Keratinocyte (primary cell): ENCODE measurements around the gene TAPT1. TPM values are rescaled to one million over a fixed set of nuclear protein-coding genes. Genes with fewer than 3 reads are reported as not detected.

Experiments used
- DNase-seq: peaks from one replicate; pipeline ENCODE4 v3.0.0-alpha.2; 2011; ENCODE audit warnings: low read depth, missing footprints, low spot score
- FAIRE-seq: peaks from 2 replicates; lab custom pipeline; 2011; peaks lifted over from hg19 to GRCh38; lab: Jason Lieb, UNC
- H2AFZ ChIP-seq: 2 replicates; pipeline ENCODE4 v1.6.0; 2012; ENCODE audit warnings: low read length, control low read depth, inconsistent platforms; ENCODE audit not compliant: control insufficient read depth
- H3K27ac ChIP-seq: 2 replicates; pipeline ENCODE4 v1.5.1; 2011; ENCODE audit warnings: low read length; ENCODE audit not compliant: control insufficient read depth, insufficient read depth
- H3K27me3 ChIP-seq: 3 replicates; pipeline ENCODE4 v1.6.0; 2011; ENCODE audit warnings: low read length; ENCODE audit not compliant: control insufficient read depth, insufficient read depth; ENCODE audit errors: extremely low read depth
- H3K36me3 ChIP-seq, 2 experiments: 2 replicates in 1 of 2; 3 replicates in 1 of 2; pipeline ENCODE4 v1.5.1; 2011; ENCODE audit warnings: low read length in 2 of 2, mild to moderate bottlenecking in 1 of 2; ENCODE audit not compliant: control insufficient read depth in 2 of 2, insufficient read depth in 2 of 2; ENCODE audit errors: extremely low read depth in 1 of 2
- H3K4me1 ChIP-seq: 3 replicates; pipeline ENCODE4 v1.5.1; 2011; ENCODE audit warnings: low read length; ENCODE audit not compliant: control insufficient read depth, insufficient read depth; ENCODE audit errors: extremely low read depth
- H3K4me2 ChIP-seq: 3 replicates; pipeline ENCODE4 v1.6.0; 2011; ENCODE audit warnings: low read depth, low read length; ENCODE audit not compliant: control insufficient read depth, insufficient read depth; ENCODE audit errors: extremely low read depth
- H3K4me3 ChIP-seq, 3 experiments: fragments of 200-600 bp in 1 of 3; sonication (generic) in 1 of 3; 2 replicates in 2 of 3; 3 replicates in 1 of 3; pipeline ENCODE4 v1.5.1; 2011 to 2016; ENCODE audit warnings: low read length in 3 of 3, mild to moderate bottlenecking in 3 of 3, control low read depth in 2 of 3, inconsistent platforms in 1 of 3, low read depth in 1 of 3, mixed read lengths in 1 of 3, mixed run types in 1 of 3, moderate library complexity in 1 of 3; ENCODE audit not compliant: control insufficient read depth in 2 of 3, insufficient read depth in 2 of 3; ENCODE audit errors: extremely low read depth in 1 of 3
- H3K79me2 ChIP-seq: 2 replicates; pipeline ENCODE4 v1.6.0; 2012; ENCODE audit warnings: low read length; ENCODE audit not compliant: control insufficient read depth, insufficient read depth
- H3K9ac ChIP-seq: 3 replicates; pipeline ENCODE4 v1.6.0; 2011; ENCODE audit warnings: low read length; ENCODE audit not compliant: control insufficient read depth, insufficient read depth; ENCODE audit errors: extremely low read depth
- H3K9me1 ChIP-seq: 3 replicates; pipeline ENCODE4 v1.6.0; 2011; ENCODE audit warnings: low read length; ENCODE audit not compliant: control insufficient read depth, insufficient read depth; ENCODE audit errors: extremely low read depth
- H3K9me3 ChIP-seq: 2 replicates; pipeline ENCODE4 v1.5.1; 2012; ENCODE audit warnings: low read depth, low read length; ENCODE audit not compliant: control insufficient read depth
- H4K20me1 ChIP-seq: 3 replicates; pipeline ENCODE4 v1.6.0; 2011; ENCODE audit warnings: low read length; ENCODE audit not compliant: control insufficient read depth, insufficient read depth; ENCODE audit errors: extremely low read depth
- EZH2 ChIP-seq: IDR thresholded peaks from one replicate; pipeline ENCODE4 v1.6.1; 2012; ENCODE audit warnings: inconsistent platforms, mild to moderate bottlenecking, low read length, moderate library complexity
- dilution Hi-C: fragments of 300-500 bp; cut with MboI; formaldehyde crosslinking; loops from one replicate; pipeline ENCODE4 v1.7.0; 2020; ENCODE audit warnings: low sequenced_read_pairs; ENCODE audit not compliant: extremely low pct_ligation_motif_present
- polyA plus RNA-seq, 5 experiments: library from polyadenylated mRNA; depleted of rRNA in 3 of 5; stranded (reverse) in 3 of 5; stranded (forward) in 1 of 5; unstranded in 1 of 5; fragments of >200 nt; gene quantifications; 1 replicate in 1 of 5; 2 replicates in 3 of 5; 3 replicates in 1 of 5; pipeline versions ENCODE4 v1.2.1 to v1.2.3, GENCODE V29; 2011 to 2012; ENCODE audit warnings: missing spikeins in 2 of 5, low read depth in 1 of 5, low replicate concordance in 1 of 5
- TF ChIP-seq, protein P1 (sequence below), 3 experiments: IDR thresholded peaks in 1 of 3; conservative IDR thresholded peaks in 1 of 3; optimal IDR thresholded peaks in 1 of 3; 2 replicates in 2 of 3; 3 replicates in 1 of 3; pipeline versions ENCODE3 to v1.5.1; 2011; ENCODE audit warnings: low read length in 3 of 3, mild to moderate bottlenecking in 3 of 3, moderate library complexity in 2 of 3, control low read depth in 1 of 3, inconsistent platforms in 1 of 3; ENCODE audit not compliant: insufficient read depth in 2 of 3; ENCODE audit errors: extremely low read depth in 1 of 3

The TAPT1 gene
- polyA plus RNA-seq, 1 donor (not counting 4 experiments of a cell fraction or from before 2014, with no cell fraction given), result 10.7 TPM

DNA sequence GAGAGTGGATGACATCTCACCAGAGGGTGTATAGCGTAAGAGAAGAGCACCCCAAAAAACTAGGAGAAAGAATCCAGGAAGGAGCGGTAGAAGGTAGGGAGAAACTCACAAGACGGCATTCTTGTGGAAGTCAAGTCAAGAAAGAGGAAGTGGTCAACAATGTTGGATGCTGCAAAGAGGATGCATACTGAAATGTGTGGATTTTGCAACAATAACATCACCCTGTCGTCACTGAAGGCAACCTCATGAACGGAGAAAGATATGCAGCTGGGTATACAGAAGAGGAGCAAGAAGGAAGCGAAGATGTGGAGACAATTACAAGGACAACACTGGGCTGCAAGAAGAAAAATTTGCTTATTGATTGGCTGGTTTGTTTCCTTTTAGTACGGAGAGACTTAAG is 11.4 kb upstream of the TAPT1 start:
- Histone ChIP-seq H3K27ac (no peak overlapping the region), H3K4me1 (no peaks in the 10 kb centered on the region), H4K20me1 (no peaks in the 10 kb centered on the region), H3K36me3 (no peaks in the 10 kb centered on the region), H3K4me2 (no peak overlapping the region), H3K9ac (no peak overlapping the region), H3K9me3 (no peaks in the 10 kb centered on the region), H2AFZ (no peak overlapping the region), H3K4me3 (no peak overlapping the region), H3K79me2 (no peaks in the 10 kb centered on the region), H3K9me1 (no peaks in the 10 kb centered on the region), H3K27me3 (no peaks in the 10 kb centered on the region)
- FAIRE-seq (no peak), DNase-seq (no peak)
- dilution Hi-C loops, result no loop called here
- TF ChIP-seq, protein P1, sequence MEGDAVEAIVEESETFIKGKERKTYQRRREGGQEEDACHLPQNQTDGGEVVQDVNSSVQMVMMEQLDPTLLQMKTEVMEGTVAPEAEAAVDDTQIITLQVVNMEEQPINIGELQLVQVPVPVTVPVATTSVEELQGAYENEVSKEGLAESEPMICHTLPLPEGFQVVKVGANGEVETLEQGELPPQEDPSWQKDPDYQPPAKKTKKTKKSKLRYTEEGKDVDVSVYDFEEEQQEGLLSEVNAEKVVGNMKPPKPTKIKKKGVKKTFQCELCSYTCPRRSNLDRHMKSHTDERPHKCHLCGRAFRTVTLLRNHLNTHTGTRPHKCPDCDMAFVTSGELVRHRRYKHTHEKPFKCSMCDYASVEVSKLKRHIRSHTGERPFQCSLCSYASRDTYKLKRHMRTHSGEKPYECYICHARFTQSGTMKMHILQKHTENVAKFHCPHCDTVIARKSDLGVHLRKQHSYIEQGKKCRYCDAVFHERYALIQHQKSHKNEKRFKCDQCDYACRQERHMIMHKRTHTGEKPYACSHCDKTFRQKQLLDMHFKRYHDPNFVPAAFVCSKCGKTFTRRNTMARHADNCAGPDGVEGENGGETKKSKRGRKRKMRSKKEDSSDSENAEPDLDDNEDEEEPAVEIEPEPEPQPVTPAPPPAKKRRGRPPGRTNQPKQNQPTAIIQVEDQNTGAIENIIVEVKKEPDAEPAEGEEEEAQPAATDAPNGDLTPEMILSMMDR (optimal IDR thresholded peaks at IDR 0.05 in 1 of 3, IDR thresholded peaks at IDR 0.05 in 1 of 3, conservative IDR thresholded peaks at IDR 0.05 in 1 of 3; ENCODE audit: extremely low read depth in 1 of 3, insufficient read depth in 2 of 3, low read length in 3 of 3), result no peak
- no peak for TF ChIP-seq EZH2

DNA sequence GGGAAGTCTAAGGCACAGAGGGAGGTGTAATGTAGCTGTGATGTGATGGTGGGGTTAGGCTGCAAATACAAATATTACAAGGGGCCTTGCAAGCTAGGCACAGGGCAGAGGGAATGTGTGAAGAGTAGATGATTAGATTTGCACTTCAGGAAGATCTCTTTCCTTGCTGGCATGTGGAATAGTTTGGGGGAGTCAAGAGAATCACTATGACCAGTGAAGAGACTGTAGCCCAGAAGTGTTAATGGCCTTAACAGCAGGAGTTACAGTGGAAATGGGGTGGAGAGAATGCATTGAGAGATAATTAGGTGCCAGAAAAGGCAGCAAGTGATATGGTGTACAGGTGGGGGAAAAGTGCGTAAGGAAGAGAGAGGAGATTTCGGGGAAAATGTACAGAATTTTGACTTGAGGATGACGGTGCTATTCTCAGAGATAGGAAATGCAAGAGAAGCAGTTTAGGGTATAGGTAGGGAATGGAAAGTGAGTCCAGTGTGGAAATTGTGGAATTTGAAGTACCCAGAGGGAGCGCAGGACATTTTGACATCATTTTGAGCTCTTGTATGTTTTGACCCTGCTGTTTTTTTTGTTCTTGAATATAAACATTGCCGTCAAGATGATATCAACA is 10.2 kb upstream of the TAPT1 start:
- no peak overlapping the region for H3K4me3 ChIP-seq
- dilution Hi-C loops, result no loop called here
- no peak overlapping the region for H3K4me2 ChIP-seq
- no peaks in the 10 kb centered on the region for H3K36me3 ChIP-seq
- no peaks in the 10 kb centered on the region for H3K27me3 ChIP-seq
- FAIRE-seq (no peak), DNase-seq (no peak)
- H3K9me3 ChIP-seq, result no peaks in the 10 kb centered on the region
- no peak overlapping the region for H2AFZ ChIP-seq
- no peak overlapping the region for H3K27ac ChIP-seq
- no peaks in the 10 kb centered on the region for H3K4me1 ChIP-seq
- H4K20me1 ChIP-seq, result no peaks in the 10 kb centered on the region
- TF ChIP-seq, protein P1 (optimal IDR thresholded peaks at IDR 0.05 in 1 of 3, IDR thresholded peaks at IDR 0.05 in 1 of 3, conservative IDR thresholded peaks at IDR 0.05 in 1 of 3; ENCODE audit: extremely low read depth in 1 of 3, insufficient read depth in 2 of 3, low read length in 3 of 3), result no peak
- no peak for TF ChIP-seq EZH2
- H3K9me1 ChIP-seq, result no peaks in the 10 kb centered on the region
- H3K79me2 ChIP-seq, result no peaks in the 10 kb centered on the region
- no peak overlapping the region for H3K9ac ChIP-seq
